C4-2B (cell line): Measurements from ENCODE around the gene NGRN.
"Not testable (repeated sequence)": the region's sequence is repeated elsewhere in the genome, so short reads cannot be mapped to it uniquely, and the experiment has no call there.

Experiments used
- H3K27ac ChIP-seq: fragments of 450-650 bp; 2 replicates; pipeline ENCODE4 v1.5.1; 2017
- ZFX ChIP-seq: fragments of 450-650 bp; IDR thresholded peaks from 2 replicates; pipeline ENCODE4 v1.6.1; 2017
- TF ChIP-seq, protein P1 (sequence below): fragments of 450-650 bp; conservative IDR thresholded peaks from 2 replicates; pipeline ENCODE4 v1.5.1; 2017; ENCODE audit warnings: mild to moderate bottlenecking

NGRN gene

DNA sequence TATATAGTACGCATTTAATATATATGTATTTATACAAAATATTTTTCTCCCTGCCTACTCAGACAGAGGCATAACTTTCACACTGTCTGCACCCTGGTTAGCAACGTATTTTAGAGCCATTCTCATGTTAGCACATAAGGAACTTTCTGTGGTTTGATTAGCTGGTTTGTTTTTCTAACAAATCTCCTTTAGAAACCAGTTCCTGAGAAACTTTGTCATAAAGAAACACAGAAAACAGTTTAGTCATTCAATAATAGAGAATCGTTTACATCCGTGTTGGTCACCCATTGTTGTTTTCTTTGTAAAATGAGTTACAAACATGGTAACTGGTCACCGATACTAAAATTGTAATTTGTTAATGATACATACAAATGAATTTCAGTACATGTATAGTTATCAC lies 5.9 kb upstream of the NGRN start:
- no peak overlapping the region for H3K27ac ChIP-seq
- TF ChIP-seq, protein P1, sequence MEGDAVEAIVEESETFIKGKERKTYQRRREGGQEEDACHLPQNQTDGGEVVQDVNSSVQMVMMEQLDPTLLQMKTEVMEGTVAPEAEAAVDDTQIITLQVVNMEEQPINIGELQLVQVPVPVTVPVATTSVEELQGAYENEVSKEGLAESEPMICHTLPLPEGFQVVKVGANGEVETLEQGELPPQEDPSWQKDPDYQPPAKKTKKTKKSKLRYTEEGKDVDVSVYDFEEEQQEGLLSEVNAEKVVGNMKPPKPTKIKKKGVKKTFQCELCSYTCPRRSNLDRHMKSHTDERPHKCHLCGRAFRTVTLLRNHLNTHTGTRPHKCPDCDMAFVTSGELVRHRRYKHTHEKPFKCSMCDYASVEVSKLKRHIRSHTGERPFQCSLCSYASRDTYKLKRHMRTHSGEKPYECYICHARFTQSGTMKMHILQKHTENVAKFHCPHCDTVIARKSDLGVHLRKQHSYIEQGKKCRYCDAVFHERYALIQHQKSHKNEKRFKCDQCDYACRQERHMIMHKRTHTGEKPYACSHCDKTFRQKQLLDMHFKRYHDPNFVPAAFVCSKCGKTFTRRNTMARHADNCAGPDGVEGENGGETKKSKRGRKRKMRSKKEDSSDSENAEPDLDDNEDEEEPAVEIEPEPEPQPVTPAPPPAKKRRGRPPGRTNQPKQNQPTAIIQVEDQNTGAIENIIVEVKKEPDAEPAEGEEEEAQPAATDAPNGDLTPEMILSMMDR: no peak
- no peak for TF ChIP-seq ZFX

DNA sequence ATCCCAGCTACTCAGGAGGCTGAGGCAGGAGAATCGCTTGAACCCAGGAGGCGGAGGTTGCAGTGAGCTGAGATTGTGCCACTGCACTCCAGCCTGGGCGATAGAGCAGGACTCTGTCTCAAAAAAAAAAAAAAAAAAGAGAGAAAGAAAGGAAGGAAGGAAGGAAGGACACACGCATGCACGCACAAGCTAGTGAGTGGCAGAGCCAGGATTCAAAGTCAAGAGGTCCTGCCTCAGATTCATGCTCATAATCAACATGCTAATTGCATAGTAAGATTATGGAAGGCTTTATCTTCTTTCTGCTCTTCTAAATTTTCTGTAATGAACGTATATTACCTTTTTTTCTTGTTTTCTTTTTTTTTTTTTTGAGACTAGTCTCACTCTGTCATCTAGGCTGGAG lies 4.7 kb upstream of the NGRN start:
- not testable (repeated sequence) for H3K27ac ChIP-seq

DNA sequence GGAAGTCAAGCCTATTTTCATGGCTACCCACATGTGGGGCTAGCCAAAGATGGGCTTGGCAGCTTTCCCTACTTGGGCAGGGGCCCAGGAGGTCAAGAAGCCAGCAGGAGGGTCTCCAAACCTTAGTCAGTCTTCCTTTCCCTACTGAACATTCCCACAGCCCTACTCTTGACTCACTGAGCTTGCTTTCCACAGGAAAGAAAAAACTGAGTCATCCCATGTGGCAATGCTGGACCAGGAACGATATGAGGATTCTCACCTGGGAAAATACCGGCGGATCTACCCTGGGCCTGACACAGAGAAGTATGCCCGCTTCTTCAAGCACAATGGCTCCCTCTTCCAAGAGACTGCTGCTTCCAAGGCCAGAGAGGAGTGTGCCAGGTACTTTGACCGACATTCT lies 3.7 kb upstream of the NGRN start:
- no peak overlapping the region for H3K27ac ChIP-seq
- TF ChIP-seq, protein P1: no peak
- no peak for TF ChIP-seq ZFX

DNA sequence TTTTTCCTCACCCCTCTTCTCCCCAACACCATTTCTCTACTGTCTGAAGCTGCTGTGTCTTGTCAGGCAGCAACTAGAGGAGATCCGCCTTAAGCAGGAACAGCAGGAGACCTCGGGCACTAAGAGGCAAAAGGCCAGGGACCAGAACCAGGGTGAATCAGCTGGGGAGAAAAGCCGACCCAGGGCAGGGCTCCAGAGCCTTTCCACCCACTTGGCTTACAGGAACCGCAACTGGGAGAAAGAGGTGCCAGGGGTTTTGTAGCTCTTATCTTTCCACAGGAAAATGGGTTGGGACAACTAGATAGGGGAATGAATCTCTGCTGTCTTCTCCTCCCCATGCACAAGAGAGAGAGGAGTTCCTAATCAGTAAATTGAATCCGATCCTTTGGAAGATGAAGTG lies 3.0 kb upstream of the NGRN start:
- no peak overlapping the region for H3K27ac ChIP-seq
- TF ChIP-seq ZFX: no peak
- TF ChIP-seq, protein P1: no peak

- no peak for TF ChIP-seq ZFX
- TF ChIP-seq, protein P1: no peak
- peak overlapping the region; percentile 90 for H3K27ac ChIP-seq
Observed at GRCh38 chr15:90264671-90265070, 801 bp upstream of the NGRN start.

DNA sequence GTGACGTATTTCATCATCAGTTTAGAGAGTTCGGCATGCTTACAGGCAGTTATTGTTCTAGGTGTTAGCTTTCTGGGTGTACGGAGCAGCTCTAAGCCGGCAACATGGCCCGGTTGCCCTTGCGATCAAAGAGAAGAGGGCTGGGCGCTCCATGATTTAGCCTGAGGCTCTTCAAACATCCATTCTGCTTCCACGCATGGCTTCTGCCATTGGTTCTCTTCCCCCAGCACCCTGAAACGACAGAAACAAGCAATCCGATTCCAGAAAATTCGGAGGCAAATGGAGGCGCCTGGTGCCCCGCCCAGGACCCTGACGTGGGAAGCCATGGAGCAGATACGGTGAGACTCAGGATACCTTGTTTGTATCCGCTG lies 574 bp downstream of the NGRN start:
- H3K27ac ChIP-seq: peak overlapping the region; percentile 90
- no peak for TF ChIP-seq ZFX
- TF ChIP-seq, protein P1: no peak

DNA sequence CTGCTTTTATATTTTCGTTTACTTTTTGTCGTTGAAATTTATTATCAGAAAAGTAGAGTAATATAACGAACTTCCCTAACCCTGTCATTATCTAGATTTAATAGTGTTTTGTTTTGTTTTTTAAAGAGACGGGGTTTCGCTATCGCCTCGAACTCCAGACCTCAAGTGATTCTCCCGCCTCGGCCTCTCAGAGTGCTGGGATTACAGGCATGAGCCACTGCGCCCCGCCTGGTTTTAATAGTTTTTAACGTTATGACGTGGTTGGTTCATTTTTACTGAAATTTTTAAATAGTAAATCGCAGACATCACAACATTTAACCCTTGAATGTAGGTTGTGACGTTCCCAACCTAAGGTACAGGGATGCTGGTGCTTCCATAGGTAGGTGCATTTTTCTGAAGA lies 1.0 kb downstream of the NGRN start:
- TF ChIP-seq ZFX: no peak
- TF ChIP-seq, protein P1: no peak

GRCh38 chr15:90268415-90268814 lies 2.9 kb downstream of the NGRN start:
- TF ChIP-seq ZFX: no peak
- H3K27ac ChIP-seq: no peak overlapping the region

More for the DNA sequence above, 1.0 kb downstream of the NGRN start:
- H3K27ac ChIP-seq: peak overlapping the region; percentile 90
